Choroid plexus epithelial cell (primary cell): ENCODE data around the gene DUOX1.

Experiments
- DNase-seq: peaks from one replicate; pipeline ENCODE4 v3.0.0-alpha.2; 2010; ENCODE audit warnings: low read depth
- H3K4me3 ChIP-seq: 2 replicates; pipeline ENCODE4 v1.5.1; 2011; ENCODE audit warnings: low read depth, mild to moderate bottlenecking, control low read depth, low read length, moderate library complexity
- TF ChIP-seq, protein P1 (sequence below): conservative IDR thresholded peaks from 2 replicates; pipeline ENCODE4 v1.5.1; 2011; ENCODE audit warnings: low read depth, mild to moderate bottlenecking, control low read depth, inconsistent platforms, low read length, moderate library complexity

DUOX1 gene

DNA sequence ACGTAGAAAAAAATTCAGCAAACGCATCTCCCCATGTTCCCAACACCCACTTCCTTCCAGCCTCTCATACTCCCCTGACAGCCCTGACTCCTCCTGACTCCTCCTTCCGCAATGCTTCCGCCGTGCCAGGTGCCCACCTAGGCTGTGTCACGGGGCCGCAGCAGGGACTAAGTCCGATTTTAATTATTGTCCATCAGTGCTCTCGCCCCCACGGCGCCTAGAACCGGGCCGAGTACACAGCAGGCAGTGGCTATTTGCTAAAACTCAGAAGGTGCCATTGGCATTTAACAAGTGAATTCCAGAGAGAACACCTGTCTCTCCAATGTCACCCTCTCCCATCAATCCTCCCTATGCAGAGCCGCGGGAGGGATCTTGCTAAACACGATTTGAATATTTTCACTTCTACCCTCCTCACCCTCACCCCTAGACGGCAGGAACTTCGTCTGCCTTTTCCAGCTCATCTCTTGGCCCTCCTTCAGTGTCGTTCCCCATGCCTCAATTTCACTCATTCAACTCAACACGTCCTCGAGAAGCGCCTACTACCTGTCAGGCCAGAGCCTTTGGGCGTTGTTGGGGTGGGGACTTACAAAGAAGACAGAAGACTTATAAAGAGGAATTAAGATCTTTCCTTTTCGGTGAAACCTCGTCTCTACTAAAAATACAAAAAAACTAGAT is 69.5 kb downstream of the DUOX1 start:
- DNase-seq: no peak
- TF ChIP-seq, protein P1, sequence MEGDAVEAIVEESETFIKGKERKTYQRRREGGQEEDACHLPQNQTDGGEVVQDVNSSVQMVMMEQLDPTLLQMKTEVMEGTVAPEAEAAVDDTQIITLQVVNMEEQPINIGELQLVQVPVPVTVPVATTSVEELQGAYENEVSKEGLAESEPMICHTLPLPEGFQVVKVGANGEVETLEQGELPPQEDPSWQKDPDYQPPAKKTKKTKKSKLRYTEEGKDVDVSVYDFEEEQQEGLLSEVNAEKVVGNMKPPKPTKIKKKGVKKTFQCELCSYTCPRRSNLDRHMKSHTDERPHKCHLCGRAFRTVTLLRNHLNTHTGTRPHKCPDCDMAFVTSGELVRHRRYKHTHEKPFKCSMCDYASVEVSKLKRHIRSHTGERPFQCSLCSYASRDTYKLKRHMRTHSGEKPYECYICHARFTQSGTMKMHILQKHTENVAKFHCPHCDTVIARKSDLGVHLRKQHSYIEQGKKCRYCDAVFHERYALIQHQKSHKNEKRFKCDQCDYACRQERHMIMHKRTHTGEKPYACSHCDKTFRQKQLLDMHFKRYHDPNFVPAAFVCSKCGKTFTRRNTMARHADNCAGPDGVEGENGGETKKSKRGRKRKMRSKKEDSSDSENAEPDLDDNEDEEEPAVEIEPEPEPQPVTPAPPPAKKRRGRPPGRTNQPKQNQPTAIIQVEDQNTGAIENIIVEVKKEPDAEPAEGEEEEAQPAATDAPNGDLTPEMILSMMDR: no peak

DNA sequence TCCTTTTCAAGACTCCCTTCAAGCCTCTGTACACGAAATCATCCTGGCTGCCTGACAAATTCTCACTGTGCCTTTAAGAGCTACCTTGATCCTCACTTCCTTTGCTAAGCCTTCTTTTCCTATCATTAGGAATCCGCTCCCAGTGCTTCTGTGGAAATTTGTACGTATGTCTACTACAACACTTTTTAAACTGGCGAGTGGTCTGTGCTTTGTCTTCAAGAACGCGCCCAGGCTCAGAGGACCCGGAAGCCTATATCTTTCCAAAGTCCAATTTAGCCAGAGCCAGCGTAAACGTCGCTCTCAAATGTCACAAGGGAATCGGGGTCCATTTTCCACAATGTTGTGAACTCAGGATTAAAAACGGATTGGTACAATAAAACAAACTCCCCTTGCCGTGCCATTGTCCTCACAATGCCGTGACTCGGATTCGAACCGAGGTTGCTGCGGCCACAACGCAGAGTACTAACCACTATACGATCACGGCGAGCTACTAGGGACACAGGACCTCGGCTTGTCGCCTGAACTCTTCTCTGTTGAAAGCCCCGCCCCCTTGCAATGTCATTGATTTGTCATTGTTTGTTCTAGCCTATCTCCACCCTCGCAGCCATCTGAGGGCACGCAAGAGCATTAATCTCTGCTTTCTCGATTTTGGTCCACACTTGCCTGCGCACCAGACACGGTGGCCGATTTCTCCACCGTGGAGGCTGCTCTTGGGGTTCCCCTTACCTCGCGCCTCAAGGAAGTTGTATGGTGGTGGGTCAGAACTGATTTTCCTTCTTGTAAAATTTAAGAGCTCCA is 70.4 kb downstream of the DUOX1 start:
- peak overlapping the region; percentile 90 for H3K4me3 ChIP-seq
- DNase-seq: peak; percentile 91
- TF ChIP-seq, protein P1: no peak

More for the DNA sequence above, 69.5 kb downstream of the DUOX1 start:
- peak overlapping the region; percentile 90 for H3K4me3 ChIP-seq

DNA sequence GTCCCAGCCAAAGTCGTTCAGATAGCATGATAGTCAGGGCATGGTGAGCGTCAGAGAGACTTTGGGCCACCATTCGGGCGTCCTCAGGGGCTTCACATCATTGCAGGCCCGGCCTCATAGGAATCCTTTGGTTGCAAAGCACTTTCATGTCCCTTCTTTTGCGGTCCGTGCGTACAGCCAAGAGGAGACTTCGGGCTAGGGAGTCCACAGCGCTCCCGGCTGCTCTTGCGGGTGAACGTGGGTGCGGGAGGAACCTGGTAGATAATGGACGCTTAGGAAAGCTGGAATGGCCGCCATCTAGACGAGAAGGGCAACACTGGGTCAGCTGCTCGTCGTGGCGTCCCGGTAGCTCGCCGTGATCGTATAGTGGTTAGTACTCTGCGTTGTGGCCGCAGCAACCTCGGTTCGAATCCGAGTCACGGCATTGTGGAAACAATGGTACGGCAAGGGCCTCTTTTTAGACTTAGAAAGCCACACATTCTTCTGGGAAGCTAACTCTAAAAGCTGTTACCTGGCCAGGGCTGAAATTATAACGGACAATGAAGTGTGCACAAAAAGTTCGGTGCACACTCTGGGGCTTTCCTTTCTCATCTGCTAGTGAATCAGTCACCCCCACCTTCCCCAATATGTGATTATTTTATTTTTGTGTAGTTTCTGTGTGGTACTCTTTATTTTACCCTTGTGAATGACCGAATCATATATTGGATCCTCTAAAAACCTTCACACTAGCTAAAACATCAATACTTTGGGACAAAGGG is 71.2 kb downstream of the DUOX1 start:
- TF ChIP-seq, protein P1: no peak

DNA sequence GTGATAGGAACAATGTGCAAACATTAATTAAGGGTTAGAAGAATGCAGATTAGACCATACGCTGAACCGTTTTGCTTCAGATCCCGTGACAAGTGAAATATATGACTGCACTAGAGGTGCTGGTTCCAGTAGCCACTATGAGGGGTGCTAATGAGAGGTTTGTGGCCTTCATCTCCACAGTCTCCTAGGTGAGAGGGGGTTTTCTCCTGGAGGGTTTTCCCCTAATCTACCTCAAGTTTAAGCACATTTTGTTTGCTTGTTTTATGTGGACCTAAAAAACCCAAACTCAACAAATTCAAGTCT is 71.7 kb downstream of the DUOX1 start:
- TF ChIP-seq, protein P1: no peak
- no peak for DNase-seq
- no peak overlapping the region for H3K4me3 ChIP-seq

More for the DNA sequence above, 71.2 kb downstream of the DUOX1 start:
- H3K4me3 ChIP-seq: peak overlapping the region; percentile 90
- DNase-seq: peak; percentile 87

DNA sequence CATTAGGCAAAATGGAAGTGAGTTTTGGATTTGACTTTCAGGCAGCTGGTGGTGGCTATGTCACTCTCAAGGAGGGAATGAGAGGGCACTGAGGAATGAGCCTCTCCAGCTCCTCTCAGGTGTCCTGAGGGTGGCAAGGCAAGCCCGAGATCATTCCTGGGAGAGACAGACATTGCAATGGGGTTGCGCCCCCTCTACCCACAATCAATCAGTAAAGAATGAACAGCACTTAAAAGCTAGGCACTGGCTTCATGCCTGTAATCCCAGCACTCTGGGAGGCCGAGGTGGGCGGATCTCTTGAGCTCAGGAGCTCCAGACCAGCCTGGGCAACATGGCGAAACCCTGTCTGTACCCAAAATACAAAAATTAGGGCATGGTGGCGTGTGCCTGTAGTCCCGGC is 72.1 kb downstream of the DUOX1 start:
- TF ChIP-seq, protein P1: no peak
- DNase-seq: no peak

DNA sequence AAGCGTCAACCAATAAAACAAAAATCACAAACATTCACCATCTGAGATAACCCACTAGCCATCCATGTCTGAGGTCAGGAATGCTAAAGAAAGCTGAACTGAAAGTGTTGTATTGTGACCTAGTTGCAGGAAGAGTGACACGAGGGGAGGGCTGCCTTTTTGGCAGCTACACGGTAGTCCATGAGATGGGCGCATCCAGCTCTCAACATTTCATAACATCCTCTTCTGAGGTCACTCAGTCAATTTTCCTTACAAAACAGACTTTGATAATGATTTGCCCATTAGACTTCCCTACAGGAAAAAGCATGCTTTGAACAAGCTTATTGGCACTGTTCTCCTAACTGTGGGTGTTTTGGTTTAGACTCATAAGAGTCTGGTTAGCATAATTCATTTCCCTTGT is 73.4 kb downstream of the DUOX1 start:
- H3K4me3 ChIP-seq: no peak overlapping the region
- TF ChIP-seq, protein P1: no peak
- DNase-seq: no peak

More for the DNA sequence above, 72.1 kb downstream of the DUOX1 start:
- H3K4me3 ChIP-seq: no peak overlapping the region
